HepG2 (cell line): Measurements from ENCODE around the gene KCNMA1. TPM values are rescaled to one million over a fixed set of nuclear protein-coding genes. Genes with fewer than 3 reads are reported as not detected.

ENCODE experiments used
- ATAC-seq: fragments of 200-7000 bp; cut with Tn5 transposase; 3 replicates; pipeline ENCODE4 v1.9.1; 2020; ENCODE audit warnings: mild to moderate bottlenecking, moderate library complexity
- BruUV-seq: library from RNA; stranded (reverse); fragments of 400-500 nt; replicated peaks from 2 replicates; lab custom pipeline; 2021; lab: Mats Ljungman, UMichigan
- CTCF ChIA-PET: fragments of 300-600 bp; formaldehyde crosslinking; extraction: SDS; loops from one replicate; lab custom pipeline; 2021; ENCODE audit warnings: low total read pairs, inconsistent platforms, low intra/inter-chr PET ratio; lab: Yijun Ruan, JAX
- POLR2A ChIA-PET: fragments of 350-600 bp; sonication (Branson Sonifier 250); formaldehyde crosslinking; loops from one replicate; lab custom pipeline; 2020; ENCODE audit warnings: antibody characterized with exemption, inconsistent platforms; lab: Yijun Ruan, JAX
- DNase-seq: peaks from one replicate; pipeline ENCODE4 v3.0.0-alpha.2; 2015; ENCODE audit warnings: low spot score
- FAIRE-seq: peaks from 3 replicates; lab custom pipeline; 2011; peaks lifted over from hg19 to GRCh38; lab: Jason Lieb, UNC
- H2AFZ ChIP-seq: one replicate; pipeline ENCODE4 v1.6.1; 2011; ENCODE audit warnings: low read length, inconsistent platforms
- H3K27ac ChIP-seq: fragments of 300-600 bp; 3 replicates; pipeline ENCODE4 v1.8.0; 2011; ENCODE audit warnings: mixed run types, mild to moderate bottlenecking, mixed read lengths, low read length, inconsistent platforms; ENCODE audit not compliant: insufficient read depth; ENCODE audit errors: extremely low read length
- H3K27me3 ChIP-seq, 2 experiments: fragments of 200-600 bp in 1 of 2; 2 replicates in 1 of 2; 3 replicates in 1 of 2; pipeline versions ENCODE4 v1.6.0 to v1.8.0; 2011; ENCODE audit warnings: low read length in 2 of 2, mild to moderate bottlenecking in 2 of 2, moderate library complexity in 2 of 2, inconsistent platforms in 1 of 2; ENCODE audit not compliant: insufficient read depth in 2 of 2, control insufficient read depth in 1 of 2
- H3K36me3 ChIP-seq, 2 experiments: fragments of 200-600 bp in 1 of 2; replicated peaks in 1 of 2; 2 replicates in 1 of 2; 3 replicates in 1 of 2; pipeline versions ENCODE4 v1.5.1 to v1.8.0; 2011; ENCODE audit warnings: low read length in 2 of 2, inconsistent platforms in 1 of 2; ENCODE audit not compliant: insufficient read depth in 2 of 2, control insufficient read depth in 1 of 2
- H3K4me1 ChIP-seq: 2 replicates; pipeline ENCODE4 v1.5.1; 2012; ENCODE audit warnings: low read length, inconsistent platforms; ENCODE audit not compliant: insufficient read depth
- H3K4me2 ChIP-seq: 2 replicates; pipeline ENCODE4 v1.6.0; 2011; ENCODE audit warnings: low read depth, low read length, inconsistent platforms
- H3K4me3 ChIP-seq, 3 experiments: fragments of 200-600 bp in 1 of 3; sonication (generic), shearing (Covaris generic) in 1 of 3; replicated peaks in 1 of 3; 2 replicates each; pipeline ENCODE4 v1.5.1; 2011 to 2016; ENCODE audit warnings: low read length in 3 of 3, inconsistent platforms in 2 of 3, low read depth in 2 of 3, mild to moderate bottlenecking in 2 of 3, control low read depth in 1 of 3, mixed read lengths in 1 of 3; ENCODE audit not compliant: insufficient read depth in 1 of 3
- H3K79me2 ChIP-seq: one replicate; pipeline ENCODE4 v1.6.1; 2011; ENCODE audit warnings: low read length, inconsistent platforms; ENCODE audit not compliant: insufficient read depth
- H3K9ac ChIP-seq: 2 replicates; pipeline ENCODE4 v1.6.0; 2011; ENCODE audit warnings: mild to moderate bottlenecking, low read depth, low read length, inconsistent platforms; ENCODE audit not compliant: insufficient read depth
- H3K9me3 ChIP-seq: 2 replicates; pipeline ENCODE4 v1.5.1; 2012; ENCODE audit warnings: mild to moderate bottlenecking, low read length
- H4K20me1 ChIP-seq: 2 replicates; pipeline ENCODE4 v1.6.0; 2011; ENCODE audit warnings: inconsistent platforms, mild to moderate bottlenecking, low read length, moderate library complexity; ENCODE audit not compliant: insufficient read depth
- HNRNPK ChIP-seq: fragments of 200-400 bp; formaldehyde crosslinking; IDR thresholded peaks from 2 replicates; pipeline ENCODE4 v1.6.1; 2018; ENCODE audit warnings: low read length, low read depth, moderate library complexity, mild to moderate bottlenecking; ENCODE audit not compliant: poor library complexity, severe bottlenecking
- NR2F6 ChIP-seq, 2 experiments: IDR thresholded peaks; 2 replicates each; pipeline ENCODE4 v1.6.1; 2016; ENCODE audit warnings: antibody characterized with exemption in 1 of 2, mild to moderate bottlenecking in 1 of 2
- PAX8 ChIP-seq: sonication (generic); formaldehyde crosslinking; IDR thresholded peaks from 2 replicates; pipeline ENCODE4 v1.8.0; 2022; ENCODE audit warnings: mild to moderate bottlenecking, missing genetic modification reagents, borderline replicate concordance
- RBM39 ChIP-seq: fragments of 200-400 bp; formaldehyde crosslinking; IDR thresholded peaks from one replicate; pipeline ENCODE4 v1.6.1; 2018; ENCODE audit warnings: antibody characterized with exemption, mild to moderate bottlenecking, low read depth, low read length; ENCODE audit not compliant: poor library complexity, severe bottlenecking
- ZNF496 ChIP-seq: sonication (generic); formaldehyde crosslinking; IDR thresholded peaks from 2 replicates; pipeline ENCODE4 v1.8.1; 2023; ENCODE audit warnings: mild to moderate bottlenecking, moderate library complexity, missing genetic modification reagents; ENCODE audit not compliant: insufficient replicate concordance
- in situ Hi-C: cut with HindIII; loops from 2 replicates; pipeline ENCODE4 v1.10.0; 2017; ENCODE audit warnings: low pct_unique_long_range_greater_than_20kb; ENCODE audit not compliant: extremely low pct_ligation_motif_present
- intact Hi-C: fragments of 100-400 bp; cut with micrococcal nuclease; formaldehyde crosslinking; loops from one replicate; pipeline ENCODE4 v1.10.0; 2022; ENCODE audit not compliant: unreplicated experiment
- polyA plus RNA-seq, 8 experiments: library from polyadenylated mRNA; depleted of rRNA in 3 of 8; stranded (reverse) in 7 of 8; unstranded in 1 of 8; fragments of >200 nt; fragmentation: Illumina TruSeq in 4 of 8; extraction: Trizol in 4 of 8; gene quantifications; 2 replicates each; pipeline versions ENCODE4 v1.2.1 to v1.2.3, GENCODE V29; 2011 to 2016; ENCODE audit warnings: low read depth in 4 of 8, missing spikeins in 1 of 8, mixed read lengths in 1 of 8; ENCODE audit not compliant: insufficient read depth in 1 of 8
- total RNA-seq, 5 experiments: library from RNA; depleted of rRNA; stranded (reverse); fragments of >200 nt; fragmentation: Illumina TruSeq; extraction: Trizol; gene quantifications; 2 replicates each; pipeline ENCODE4 v1.2.3, GENCODE V29; 2016; ENCODE audit warnings: low read depth in 1 of 5
- TF ChIP-seq, protein P1 (sequence below): sonication (generic); formaldehyde crosslinking; IDR thresholded peaks from 2 replicates; pipeline ENCODE4 v1.5.0; 2020; ENCODE audit warnings: mild to moderate bottlenecking, missing genetic modification reagents, moderate library complexity
- TF ChIP-seq, protein P2 (sequence below): sonication (generic); formaldehyde crosslinking; IDR thresholded peaks from 2 replicates; pipeline ENCODE4 v1.4.0; 2020; ENCODE audit warnings: missing genetic modification reagents
- TF ChIP-seq, protein P3 (sequence below): sonication (generic); formaldehyde crosslinking; IDR thresholded peaks from 2 replicates; pipeline ENCODE4 v1.8.1; 2022; ENCODE audit warnings: mild to moderate bottlenecking, missing genetic modification reagents
- TF ChIP-seq, protein P4 (sequence below): sonication (generic); formaldehyde crosslinking; IDR thresholded peaks from 2 replicates; pipeline ENCODE4 v1.4.0; 2020; ENCODE audit warnings: missing genetic modification reagents, borderline replicate concordance

KCNMA1 gene
- total and polyA plus RNA-seq, 2 of the 13 experiments (the other 11 are each of a cell fraction or from before 2014, with no cell fraction given), result 0.02 TPM; not detected in 1

DNA sequence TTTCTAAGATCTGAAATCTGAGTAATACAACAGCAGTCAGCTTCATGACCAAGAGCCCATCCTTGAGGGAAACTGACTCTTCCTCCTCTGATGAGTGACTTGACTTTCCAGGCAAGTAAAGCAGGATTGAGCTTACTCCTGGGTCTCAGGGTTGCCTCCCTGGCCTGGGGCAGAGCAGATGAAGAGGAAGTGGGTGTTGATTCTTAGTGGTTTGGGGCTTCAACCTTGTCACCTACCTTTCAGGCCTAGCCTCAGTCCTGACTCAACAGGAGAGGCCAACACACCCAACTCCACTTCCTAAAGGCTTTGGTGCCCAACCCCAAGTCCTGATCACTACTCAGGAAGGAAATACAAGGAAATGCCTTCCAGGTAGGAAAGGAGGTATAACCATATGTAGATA, 54.1 kb downstream of the KCNMA1 start:
- peaks cover 3 to 8% of the 10 kb centered on the region in 2 experiments; a peak in 2 of 5 replicates for H3K27me3 ChIP-seq
- ChIA-PET POLR2A (no interaction called here), CTCF (no interaction called here)
- no peak overlapping the region for H2AFZ ChIP-seq
- BruUV-seq, result no TSS peak
- H3K9me3 ChIP-seq, result no peaks in the 10 kb centered on the region
- H3K79me2 ChIP-seq, result no peaks in the 10 kb centered on the region
- H4K20me1 ChIP-seq, result no peaks in the 10 kb centered on the region
- in situ Hi-C loops, result no loop called here
- H3K4me3 ChIP-seq, result no peak overlapping the region
- no peak overlapping the region for H3K27ac ChIP-seq
- ATAC-seq (no peak), DNase-seq (no peak), FAIRE-seq (no peak)
- H3K4me2 ChIP-seq, result no peak overlapping the region
- H3K36me3 ChIP-seq, result no peaks in the 10 kb centered on the region
- peaks cover 8% of the 10 kb centered on the region; the same call in 1 of the 2 replicates for H3K4me1 ChIP-seq
- intact Hi-C loops, result no loop called here
- H3K9ac ChIP-seq, result no peak overlapping the region
- TF ChIP-seq, protein P1, sequence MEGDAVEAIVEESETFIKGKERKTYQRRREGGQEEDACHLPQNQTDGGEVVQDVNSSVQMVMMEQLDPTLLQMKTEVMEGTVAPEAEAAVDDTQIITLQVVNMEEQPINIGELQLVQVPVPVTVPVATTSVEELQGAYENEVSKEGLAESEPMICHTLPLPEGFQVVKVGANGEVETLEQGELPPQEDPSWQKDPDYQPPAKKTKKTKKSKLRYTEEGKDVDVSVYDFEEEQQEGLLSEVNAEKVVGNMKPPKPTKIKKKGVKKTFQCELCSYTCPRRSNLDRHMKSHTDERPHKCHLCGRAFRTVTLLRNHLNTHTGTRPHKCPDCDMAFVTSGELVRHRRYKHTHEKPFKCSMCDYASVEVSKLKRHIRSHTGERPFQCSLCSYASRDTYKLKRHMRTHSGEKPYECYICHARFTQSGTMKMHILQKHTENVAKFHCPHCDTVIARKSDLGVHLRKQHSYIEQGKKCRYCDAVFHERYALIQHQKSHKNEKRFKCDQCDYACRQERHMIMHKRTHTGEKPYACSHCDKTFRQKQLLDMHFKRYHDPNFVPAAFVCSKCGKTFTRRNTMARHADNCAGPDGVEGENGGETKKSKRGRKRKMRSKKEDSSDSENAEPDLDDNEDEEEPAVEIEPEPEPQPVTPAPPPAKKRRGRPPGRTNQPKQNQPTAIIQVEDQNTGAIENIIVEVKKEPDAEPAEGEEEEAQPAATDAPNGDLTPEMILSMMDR (CRISPR knock-in tag), result no peak
- TF ChIP-seq HNRNPK (no peak), ZNF496 (no peak), NR2F6 (IDR thresholded peaks at IDR 0.05) (no peak), NR2F6 (CRISPR knock-in tag; IDR thresholded peaks at IDR 0.05) (no peak), PAX8 (CRISPR knock-in tag) (no peak), RBM39 (no peak)
- TF ChIP-seq, protein P2, sequence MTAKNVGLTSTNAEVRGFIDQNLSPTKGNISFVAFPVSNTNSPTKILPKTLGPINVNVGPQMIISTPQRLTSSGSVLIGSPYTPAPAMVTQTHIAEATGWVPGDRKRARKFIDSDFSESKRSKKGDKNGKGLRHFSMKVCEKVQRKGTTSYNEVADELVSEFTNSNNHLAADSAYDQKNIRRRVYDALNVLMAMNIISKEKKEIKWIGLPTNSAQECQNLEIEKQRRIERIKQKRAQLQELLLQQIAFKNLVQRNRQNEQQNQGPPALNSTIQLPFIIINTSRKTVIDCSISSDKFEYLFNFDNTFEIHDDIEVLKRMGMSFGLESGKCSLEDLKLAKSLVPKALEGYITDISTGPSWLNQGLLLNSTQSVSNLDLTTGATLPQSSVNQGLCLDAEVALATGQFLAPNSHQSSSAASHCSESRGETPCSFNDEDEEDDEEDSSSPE, result no peak
- TF ChIP-seq, protein P3, sequence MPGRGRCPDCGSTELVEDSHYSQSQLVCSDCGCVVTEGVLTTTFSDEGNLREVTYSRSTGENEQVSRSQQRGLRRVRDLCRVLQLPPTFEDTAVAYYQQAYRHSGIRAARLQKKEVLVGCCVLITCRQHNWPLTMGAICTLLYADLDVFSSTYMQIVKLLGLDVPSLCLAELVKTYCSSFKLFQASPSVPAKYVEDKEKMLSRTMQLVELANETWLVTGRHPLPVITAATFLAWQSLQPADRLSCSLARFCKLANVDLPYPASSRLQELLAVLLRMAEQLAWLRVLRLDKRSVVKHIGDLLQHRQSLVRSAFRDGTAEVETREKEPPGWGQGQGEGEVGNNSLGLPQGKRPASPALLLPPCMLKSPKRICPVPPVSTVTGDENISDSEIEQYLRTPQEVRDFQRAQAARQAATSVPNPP (CRISPR knock-in tag), result no peak
- TF ChIP-seq, protein P4, sequence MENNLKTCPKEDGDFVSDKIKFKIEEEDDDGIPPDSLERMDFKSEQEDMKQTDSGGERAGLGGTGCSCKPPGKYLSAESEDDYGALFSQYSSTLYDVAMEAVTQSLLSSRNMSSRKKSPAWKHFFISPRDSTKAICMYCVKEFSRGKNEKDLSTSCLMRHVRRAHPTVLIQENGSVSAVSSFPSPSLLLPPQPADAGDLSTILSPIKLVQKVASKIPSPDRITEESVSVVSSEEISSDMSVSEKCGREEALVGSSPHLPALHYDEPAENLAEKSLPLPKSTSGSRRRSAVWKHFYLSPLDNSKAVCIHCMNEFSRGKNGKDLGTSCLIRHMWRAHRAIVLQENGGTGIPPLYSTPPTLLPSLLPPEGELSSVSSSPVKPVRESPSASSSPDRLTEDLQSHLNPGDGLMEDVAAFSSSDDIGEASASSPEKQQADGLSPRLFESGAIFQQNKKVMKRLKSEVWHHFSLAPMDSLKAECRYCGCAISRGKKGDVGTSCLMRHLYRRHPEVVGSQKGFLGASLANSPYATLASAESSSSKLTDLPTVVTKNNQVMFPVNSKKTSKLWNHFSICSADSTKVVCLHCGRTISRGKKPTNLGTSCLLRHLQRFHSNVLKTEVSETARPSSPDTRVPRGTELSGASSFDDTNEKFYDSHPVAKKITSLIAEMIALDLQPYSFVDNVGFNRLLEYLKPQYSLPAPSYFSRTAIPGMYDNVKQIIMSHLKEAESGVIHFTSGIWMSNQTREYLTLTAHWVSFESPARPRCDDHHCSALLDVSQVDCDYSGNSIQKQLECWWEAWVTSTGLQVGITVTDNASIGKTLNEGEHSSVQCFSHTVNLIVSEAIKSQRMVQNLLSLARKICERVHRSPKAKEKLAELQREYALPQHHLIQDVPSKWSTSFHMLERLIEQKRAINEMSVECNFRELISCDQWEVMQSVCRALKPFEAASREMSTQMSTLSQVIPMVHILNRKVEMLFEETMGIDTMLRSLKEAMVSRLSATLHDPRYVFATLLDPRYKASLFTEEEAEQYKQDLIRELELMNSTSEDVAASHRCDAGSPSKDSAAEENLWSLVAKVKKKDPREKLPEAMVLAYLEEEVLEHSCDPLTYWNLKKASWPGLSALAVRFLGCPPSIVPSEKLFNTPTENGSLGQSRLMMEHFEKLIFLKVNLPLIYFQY (CRISPR knock-in tag), result no peak
